ENCODE data around the gene TNFRSF8.
"Not testable (repeated sequence)": the region's sequence is repeated elsewhere in the genome, so short reads cannot be mapped to it uniquely, and the experiment has no call there.

Gene TNFRSF8

GRCh38 chr1:12087797-12088314, 24.8 kb downstream of the TNFRSF8 start:
- no peak for DNase-seq (ENCODE audit: low spot score)

- no peak for DNase-seq (ENCODE audit: low spot score)
Measured at GRCh38 chr1:12088607-12089006, 25.5 kb downstream of the TNFRSF8 start.

GRCh38 chr1:12090326-12090725, 27.2 kb downstream of the TNFRSF8 start:
- DNase-seq (ENCODE audit: low spot score) = no peak

- no peak for DNase-seq (ENCODE audit: low spot score)
Measured at GRCh38 chr1:12091191-12091590, 28.1 kb downstream of the TNFRSF8 start.

GRCh38 chr1:12094180-12094579, 31.1 kb downstream of the TNFRSF8 start:
- no peak for DNase-seq (ENCODE audit: low spot score)

GRCh38 chr1:12095452-12096263, 32.6 kb downstream of the TNFRSF8 start:
- no peak for DNase-seq (ENCODE audit: low spot score)

- no peak for DNase-seq (ENCODE audit: low spot score)
Measured at GRCh38 chr1:12096615-12097014, 33.5 kb downstream of the TNFRSF8 start.

GRCh38 chr1:12097321-12097720, 34.2 kb downstream of the TNFRSF8 start:
- DNase-seq (ENCODE audit: low spot score) = no peak

- no peak for DNase-seq (ENCODE audit: low spot score)
Measured at GRCh38 chr1:12098786-12099185, 35.7 kb downstream of the TNFRSF8 start.

GRCh38 chr1:12099610-12100009, 36.5 kb downstream of the TNFRSF8 start:
- no peak for DNase-seq (ENCODE audit: low spot score)

GRCh38 chr1:12100071-12100470, 37.0 kb downstream of the TNFRSF8 start:
- DNase-seq (ENCODE audit: low spot score) = no peak

GRCh38 chr1:12101120-12101519, 38.0 kb downstream of the TNFRSF8 start:
- not testable (repeated sequence) for DNase-seq (ENCODE audit: low spot score)

- no peak for DNase-seq (ENCODE audit: low spot score)
Measured at GRCh38 chr1:12102066-12102465, 39.0 kb downstream of the TNFRSF8 start.

GRCh38 chr1:12104417-12104816, 41.3 kb downstream of the TNFRSF8 start:
- DNase-seq (ENCODE audit: low spot score) = no peak

GRCh38 chr1:12106153-12106552, 43.0 kb downstream of the TNFRSF8 start:
- no peak for DNase-seq (ENCODE audit: low spot score)

- not testable (repeated sequence) for DNase-seq (ENCODE audit: low spot score)
Measured at GRCh38 chr1:12106861-12107260, 43.8 kb downstream of the TNFRSF8 start.

- DNase-seq (ENCODE audit: low spot score) = no peak
Measured at GRCh38 chr1:12107718-12108117, 44.6 kb downstream of the TNFRSF8 start.

- no peak for DNase-seq (ENCODE audit: low spot score)
Measured at GRCh38 chr1:12109901-12110300, 46.8 kb downstream of the TNFRSF8 start.

- no peak for DNase-seq (ENCODE audit: low spot score)
Measured at GRCh38 chr1:12111741-12112140, 48.6 kb downstream of the TNFRSF8 start.

- DNase-seq (ENCODE audit: low spot score) = no peak
Measured at GRCh38 chr1:12112711-12113161, 49.6 kb downstream of the TNFRSF8 start.

- no peak for DNase-seq (ENCODE audit: low spot score)
Measured at GRCh38 chr1:12113433-12114339, 50.6 kb downstream of the TNFRSF8 start.

- no peak for DNase-seq (ENCODE audit: low spot score)
Measured at GRCh38 chr1:12114340-12114683, 51.2 kb downstream of the TNFRSF8 start.

GRCh38 chr1:12114916-12115315, 51.8 kb downstream of the TNFRSF8 start:
- no peak for DNase-seq (ENCODE audit: low spot score)

All from hematopoietic multipotent progenitor cell treated with erythropoietin and hydrocortisone succinate and interleukin-3 and kit ligand, for 15 days (in vitro differentiated cells).